Stimulated activated CD4-positive, alpha-beta T cell treated with anti-CD3 and anti-CD28 coated beads, TNF-alpha, amount 100 ng/mL, for 24 hours (primary cell): ENCODE measurements around the gene MED27.

ENCODE experiments used
- DNase-seq, 3 experiments: peaks; one replicate each; pipeline ENCODE4 v3.0.0-alpha.2; 2020; ENCODE audit warnings: low read depth in 3 of 3

MED27 gene

GRCh38 chr9:132000659-132001058, 79.0 kb downstream of the MED27 start:
- no peak for DNase-seq

DNA sequence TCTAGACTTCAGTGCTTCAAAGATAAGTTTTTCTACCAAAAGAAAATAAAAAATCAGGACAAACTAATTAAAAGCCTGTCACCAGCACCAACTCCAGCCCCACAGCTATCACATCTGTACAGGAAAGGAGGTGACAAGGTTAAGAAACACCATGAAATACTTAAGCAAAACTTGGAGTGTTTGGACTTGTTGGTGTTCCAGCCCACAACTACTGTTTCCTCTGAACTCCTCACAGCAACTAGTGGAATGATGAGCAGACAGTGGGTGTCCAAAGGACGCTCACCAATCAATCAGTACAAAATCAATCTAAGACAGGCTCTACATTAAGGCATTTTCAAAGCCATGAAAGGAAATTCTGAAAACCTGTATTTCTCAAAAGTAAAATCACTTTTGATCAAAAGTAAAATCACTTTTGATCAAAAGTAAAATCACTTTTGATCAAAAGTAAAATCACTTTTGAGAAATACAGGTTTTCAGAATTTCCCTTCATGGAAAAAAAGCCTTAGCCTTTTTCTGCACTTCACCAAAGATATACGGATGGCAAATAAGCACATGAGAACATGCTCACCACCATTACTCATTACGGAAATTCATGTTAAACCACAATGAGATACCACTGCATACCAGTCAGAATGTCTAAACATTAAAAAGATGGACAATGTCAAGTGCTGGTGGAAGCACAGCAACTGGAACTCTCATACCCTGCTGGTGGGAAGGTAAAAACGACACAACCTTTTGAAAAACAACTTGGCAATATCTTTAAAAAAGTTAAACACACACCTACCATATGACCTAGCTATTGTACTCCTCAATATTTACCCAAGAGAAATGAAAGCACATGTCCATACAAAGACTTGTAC, 79.7 kb downstream of the MED27 start:
- no peak for DNase-seq

- DNase-seq: no peak
Measured at GRCh38 chr9:131997779-131998178, 81.9 kb downstream of the MED27 start.

GRCh38 chr9:131997076-131997475, 82.6 kb downstream of the MED27 start:
- no peak for DNase-seq

- DNase-seq: no peak
Measured at GRCh38 chr9:131995382-131995781, 84.3 kb downstream of the MED27 start.

DNA sequence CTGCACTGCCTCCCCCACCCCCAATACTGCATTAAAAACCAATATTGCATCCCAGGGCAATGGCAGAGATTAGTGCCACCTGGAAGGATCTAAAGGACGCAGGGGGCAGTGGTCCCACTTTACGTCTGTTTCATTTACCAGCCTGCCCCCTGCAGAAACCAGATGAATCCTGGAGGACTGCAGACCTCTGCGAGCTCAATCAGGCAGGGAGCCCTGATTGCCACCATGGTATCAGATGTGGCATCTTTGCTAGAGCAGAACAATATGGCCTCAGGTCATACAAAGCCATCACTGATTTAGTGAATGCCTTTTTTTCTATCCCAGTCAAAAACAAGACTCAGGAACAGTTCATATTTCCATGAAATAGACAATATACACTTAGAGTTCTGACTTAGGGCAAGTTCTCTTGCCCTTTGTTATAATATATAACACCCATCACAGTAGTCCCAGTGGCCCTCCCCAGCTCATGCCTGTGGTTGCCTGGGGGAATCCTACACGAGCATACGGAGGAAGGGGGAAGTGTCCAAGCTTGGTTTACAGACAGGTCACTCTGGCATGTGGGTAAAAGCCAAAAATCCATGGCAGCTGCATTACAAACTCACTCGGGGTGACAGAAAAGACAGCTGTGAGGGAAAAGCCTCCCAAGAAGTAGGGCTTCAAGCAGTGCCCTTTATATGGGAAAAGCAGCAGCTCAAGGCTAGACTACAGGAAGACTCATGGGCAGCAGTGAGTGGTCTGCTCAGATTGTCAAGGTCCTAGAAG, 85.1 kb downstream of the MED27 start:
- DNase-seq: no peak

DNA sequence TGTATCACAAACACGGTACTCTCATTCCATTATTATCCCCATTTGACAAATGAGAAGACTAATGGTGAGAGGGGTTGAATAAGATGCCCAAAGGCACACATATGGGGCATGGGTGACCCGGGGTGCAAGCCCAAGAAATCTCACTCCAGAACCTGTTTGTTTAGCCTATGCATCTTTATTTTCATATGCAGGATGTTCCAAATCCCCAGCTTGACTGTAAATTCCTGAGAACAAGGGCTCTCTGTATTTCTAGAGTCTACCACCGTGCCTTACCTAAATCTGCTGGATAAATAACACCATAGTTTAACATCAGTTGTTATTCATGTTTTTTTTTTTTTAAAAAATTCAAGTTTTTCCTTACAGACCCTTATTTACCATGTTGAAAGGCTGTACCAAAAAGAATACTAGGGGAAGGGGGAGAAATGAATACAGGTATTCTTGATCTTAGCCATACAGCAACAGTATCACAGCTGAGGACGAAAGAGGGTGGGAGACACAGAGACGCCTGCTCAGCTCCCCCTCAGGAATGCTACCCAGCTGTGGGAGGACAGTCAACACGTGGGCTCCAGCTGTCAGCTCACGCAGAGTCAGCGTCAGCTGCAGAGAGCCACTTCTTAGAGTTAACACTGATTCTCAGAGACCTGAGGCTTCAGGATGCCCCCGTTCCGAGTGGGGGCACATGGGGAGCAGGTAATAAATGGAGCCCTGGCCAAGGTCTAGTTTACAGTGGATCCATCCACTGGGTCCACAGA, 86.6 kb downstream of the MED27 start:
- DNase-seq: no peak

GRCh38 chr9:131987232-131987631, 92.4 kb downstream of the MED27 start:
- DNase-seq: no peak

- no peak for DNase-seq
Measured at GRCh38 chr9:131986576-131986975, 93.1 kb downstream of the MED27 start.

DNA sequence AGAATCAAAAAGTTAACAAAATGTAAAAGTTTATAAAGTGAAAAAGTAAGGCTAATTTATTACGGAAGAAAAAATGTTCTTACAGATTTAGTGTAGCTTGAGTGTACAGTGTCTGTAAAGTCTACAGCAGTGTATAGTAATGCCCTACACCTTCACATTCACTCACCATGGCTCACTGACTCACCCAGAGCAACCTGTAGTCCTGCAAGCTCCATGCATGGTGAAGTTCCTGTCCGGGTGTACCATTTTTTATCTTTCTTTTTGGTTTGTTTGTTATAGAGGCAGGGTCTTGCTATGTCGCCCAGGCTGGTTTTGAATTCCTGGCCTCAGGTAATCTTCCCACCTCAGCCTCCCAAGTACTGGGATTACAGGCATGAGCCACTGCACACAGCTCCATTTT, 93.6 kb downstream of the MED27 start:
- no peak for DNase-seq

- no peak for DNase-seq
Measured at GRCh38 chr9:131984564-131984963, 95.1 kb downstream of the MED27 start.

- no peak for DNase-seq
Measured at GRCh38 chr9:131982671-131983239, 96.9 kb downstream of the MED27 start.

GRCh38 chr9:131982102-131982501, 97.6 kb downstream of the MED27 start:
- DNase-seq: no peak

GRCh38 chr9:131981116-131981776, 98.4 kb downstream of the MED27 start:
- DNase-seq: no peak

- no peak for DNase-seq
Measured at GRCh38 chr9:131980267-131981016, 99.2 kb downstream of the MED27 start.

- no peak for DNase-seq
Measured at GRCh38 chr9:131977109-131977838, 102.4 kb downstream of the MED27 start.

- DNase-seq: no peak
Measured at GRCh38 chr9:131976157-131977108, 103.2 kb downstream of the MED27 start.

DNA sequence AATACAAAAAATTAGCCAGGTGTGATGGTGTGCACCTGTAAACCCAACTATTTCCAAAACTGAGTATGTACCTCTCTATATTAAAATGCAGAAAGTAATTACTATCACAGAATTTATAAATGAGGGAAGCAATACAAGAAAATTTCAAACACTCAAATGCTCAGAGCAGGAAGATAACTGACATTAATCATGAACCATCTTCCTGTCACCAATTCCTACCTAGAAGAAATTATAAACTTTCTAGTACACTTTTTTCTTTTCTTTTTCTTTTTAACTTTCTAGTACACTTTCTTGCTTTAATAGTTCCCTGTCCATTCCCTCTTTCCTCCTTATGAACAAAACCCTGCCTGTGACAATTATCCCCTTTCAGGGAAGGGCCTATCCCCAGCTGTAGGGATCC, 106.8 kb downstream of the MED27 start:
- no peak for DNase-seq
